Measurements from ENCODE around the gene IL25. TPM values are rescaled to one million over a fixed set of nuclear protein-coding genes. Genes with fewer than 3 reads are reported as not detected.

IL25 gene
- total RNA-seq: not detected

DNA sequence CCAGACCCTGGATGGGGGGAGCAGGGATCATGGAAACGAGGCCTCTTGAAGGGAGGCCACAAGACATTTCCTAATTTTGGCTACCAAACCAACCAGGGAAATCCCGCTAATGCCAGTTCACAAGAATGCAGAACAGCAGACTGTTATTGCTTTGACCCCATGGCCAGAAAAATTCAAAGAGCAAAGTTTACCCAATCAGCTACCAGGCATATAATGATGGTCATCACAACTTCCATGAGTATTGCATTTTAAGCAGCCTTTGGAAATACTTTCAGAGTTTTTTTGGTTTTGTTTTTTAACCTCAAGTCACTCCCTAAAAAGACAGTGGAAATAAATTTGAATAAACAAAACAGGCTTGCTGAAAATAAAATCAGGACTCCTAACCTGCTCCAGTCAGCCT is at the start of gene IL25:
Gene IL25, plus strand, starts transcription at position 301 of the 400 bp plus-strand sequence.

GRCh38 chr14:23352506-23353432 is 19.8 kb upstream of the IL25 start, which contains the start of gene SLC22A17:
Gene SLC22A17, minus strand, starts transcription at chr14:23352887.

GRCh38 chr14:23365036-23365731 is 7.4 kb upstream of the IL25 start, which contains the start of gene EFS:
Gene EFS, minus strand, starts transcription at chr14:23365172. Its CDS starts 147 bp downstream, at chr14:23365025.

DNA sequence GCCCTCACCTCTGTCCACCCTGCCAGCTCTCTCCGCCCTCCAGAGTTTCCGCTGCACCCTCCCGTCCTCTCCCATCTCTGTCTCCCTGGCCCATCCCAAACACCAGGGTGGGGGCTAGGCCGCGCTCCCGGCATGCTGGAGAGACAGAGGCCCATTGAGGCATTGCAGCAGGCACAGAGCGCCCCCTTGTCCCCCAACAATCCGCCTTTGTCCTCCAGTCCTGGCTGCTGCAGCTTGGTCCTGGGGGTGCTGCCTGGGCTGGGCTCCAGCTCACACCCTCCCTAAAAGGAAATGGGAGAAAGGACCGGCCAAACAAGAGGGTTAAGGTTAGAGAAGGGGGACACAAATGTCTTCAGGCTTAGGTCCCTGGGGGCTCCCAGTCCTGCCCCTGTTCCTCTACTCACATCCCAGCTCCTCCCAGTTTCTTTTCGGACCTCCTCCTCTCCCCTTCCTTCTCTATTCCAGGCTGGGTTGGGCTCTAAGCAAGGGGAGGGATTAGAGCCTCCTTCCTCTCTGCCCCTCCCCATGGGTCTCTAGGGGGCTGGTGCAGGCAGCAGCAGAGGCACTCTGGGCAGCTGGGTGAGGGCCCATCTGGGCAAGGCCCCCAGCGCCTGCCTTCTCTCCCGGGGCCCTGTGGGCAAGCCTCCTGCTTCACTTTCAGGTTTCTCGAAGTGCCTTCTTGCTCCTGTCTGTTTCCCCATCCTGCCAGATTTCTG is 4.0 kb downstream of the IL25 start, which contains the start of gene CMTM5:
Gene CMTM5, plus strand, starts transcription at position 565 of the 716 bp plus-strand sequence. CDS start 206 bp downstream, outside the sequence.

GRCh38 chr14:23407516-23408306 is 35.1 kb downstream of the IL25 start, which contains the start of gene MYH6:
Gene MYH6, minus strand, starts transcription at chr14:23408273. Its CDS starts 1,050 bp downstream, at chr14:23407223.

Small RNA genes lying within 50 kb of the gene (small RNA-seq; reads per million reads assigned to genes)
- gene MIR208A (ENCODE audit: low replicate concordance) (not detected), gene MIR208B (ENCODE audit: low replicate concordance) (0.14 reads per million)

Other genes starting within 250 kb of the IL25 start
- gene SLC7A8, start 189.1 kb upstream of the IL25 start, total RNA-seq: 50.2 TPM
- 0.18 TPM for gene RNF212B, start 134.9 kb upstream of the IL25 start, total RNA-seq
- 8.9 TPM for gene HOMEZ, start 86.7 kb upstream of the IL25 start, total RNA-seq
- gene PPP1R3E, start 70.0 kb upstream of the IL25 start, total RNA-seq: 10.8 TPM
- gene BCL2L2, start 66.0 kb upstream of the IL25 start, total RNA-seq: 33.3 TPM
- 87.1 TPM for gene PABPN1, start 51.4 kb upstream of the IL25 start, total RNA-seq
- 81.9 TPM for gene SLC22A17, start 19.9 kb upstream of the IL25 start, total RNA-seq
- 35.5 TPM for gene EFS, start 7.6 kb upstream of the IL25 start, total RNA-seq
- 3.7 TPM for gene CMTM5, start 4.2 kb downstream of the IL25 start, total RNA-seq
- 0.64 TPM for gene MYH6, start 35.5 kb downstream of the IL25 start, total RNA-seq
- gene MYH7, start 62.9 kb downstream of the IL25 start, total RNA-seq: 55.8 TPM
- gene NGDN, start 96.9 kb downstream of the IL25 start, total RNA-seq: 38.9 TPM
- gene ZFHX2, start 179.0 kb downstream of the IL25 start, total RNA-seq: 1.3 TPM
- 23.4 TPM for gene THTPA, start 183.5 kb downstream of the IL25 start, total RNA-seq
- gene AP1G2, start 195.0 kb downstream of the IL25 start, total RNA-seq: 51.7 TPM
- 6.2 TPM for gene JPH4, start 206.0 kb downstream of the IL25 start, total RNA-seq

Measured in metanephros (tissue), 2 donors.